ENCODE measurements around the gene INPP4B. TPM values are rescaled to one million over a fixed set of nuclear protein-coding genes. Genes with fewer than 3 reads are reported as not detected.

INPP4B gene
- polyA plus RNA-seq, 1 experiment: 5.1 TPM

GRCh38 chr4:142194905-142195304 is 651.2 kb downstream of the INPP4B start:
- ChIA-PET POLR2A (no interaction called here), CTCF (no interaction called here)
- no peaks in the 10 kb centered on the region for H3K27me3 ChIP-seq (ENCODE audit: control insufficient read depth, insufficient read depth, low read length)
- no peaks in the 10 kb centered on the region for H3K9me3 ChIP-seq (ENCODE audit: control insufficient read depth, insufficient read depth, low read length)
- H3K4me3 ChIP-seq (ENCODE audit: low read depth, low read length): no peak overlapping the region
- TF ChIP-seq CTCF (IDR thresholded peaks at IDR 0.05; ENCODE audit: low read depth, low read length): no peak
- DNase-seq (ENCODE audit: low read depth, low spot score): no peak
- no peak overlapping the region for H3K27ac ChIP-seq (ENCODE audit: low read depth, low read length)

- ChIA-PET CTCF (no interaction called here), POLR2A (no interaction called here)
- H3K9me3 ChIP-seq (ENCODE audit: control insufficient read depth, insufficient read depth, low read length): no peaks in the 10 kb centered on the region
- no peak overlapping the region for H3K4me3 ChIP-seq (ENCODE audit: low read depth, low read length)
- H3K27ac ChIP-seq (ENCODE audit: low read depth, low read length): no peak overlapping the region
- no peaks in the 10 kb centered on the region for H3K27me3 ChIP-seq (ENCODE audit: control insufficient read depth, insufficient read depth, low read length)
- no peak for DNase-seq (ENCODE audit: low read depth, low spot score)
- TF ChIP-seq CTCF (IDR thresholded peaks at IDR 0.05; ENCODE audit: low read depth, low read length): no peak
Measured at GRCh38 chr4:142191901-142192300, 654.2 kb downstream of the INPP4B start.

GRCh38 chr4:142181021-142181420 is 665.1 kb downstream of the INPP4B start:
- CTCF ChIA-PET: no interaction called here
- TF ChIP-seq CTCF (IDR thresholded peaks at IDR 0.05; ENCODE audit: low read depth, low read length): no peak

GRCh38 chr4:142169216-142169615 is 676.9 kb downstream of the INPP4B start:
- Histone ChIP-seq H3K9me3 (ENCODE audit: control insufficient read depth, insufficient read depth, low read length) (no peaks in the 10 kb centered on the region), H3K4me3 (ENCODE audit: low read depth, low read length) (no peak overlapping the region), H3K27me3 (ENCODE audit: control insufficient read depth, insufficient read depth, low read length) (no peaks in the 10 kb centered on the region), H3K27ac (ENCODE audit: low read depth, low read length) (no peak overlapping the region)
- ChIA-PET POLR2A (no interaction called here), CTCF (no interaction called here)
- TF ChIP-seq CTCF (IDR thresholded peaks at IDR 0.05; ENCODE audit: low read depth, low read length): no peak
- no peak for DNase-seq (ENCODE audit: low read depth, low spot score)

More at GRCh38 chr4:142181021-142181420, 665.1 kb downstream of the INPP4B start:
- no peak overlapping the region for H3K4me3 ChIP-seq (ENCODE audit: low read depth, low read length)
- DNase-seq (ENCODE audit: low read depth, low spot score): no peak
- POLR2A ChIA-PET: no interaction called here
- no peak overlapping the region for H3K27ac ChIP-seq (ENCODE audit: low read depth, low read length)
- no peaks in the 10 kb centered on the region for H3K9me3 ChIP-seq (ENCODE audit: control insufficient read depth, insufficient read depth, low read length)
- no peaks in the 10 kb centered on the region for H3K27me3 ChIP-seq (ENCODE audit: control insufficient read depth, insufficient read depth, low read length)

GRCh38 chr4:142168181-142168580 is 677.9 kb downstream of the INPP4B start:
- Histone ChIP-seq H3K4me3 (ENCODE audit: low read depth, low read length) (no peak overlapping the region), H3K9me3 (ENCODE audit: control insufficient read depth, insufficient read depth, low read length) (no peaks in the 10 kb centered on the region), H3K27me3 (ENCODE audit: control insufficient read depth, insufficient read depth, low read length) (no peaks in the 10 kb centered on the region), H3K27ac (ENCODE audit: low read depth, low read length) (no peak overlapping the region)
- POLR2A ChIA-PET: no interaction called here
- CTCF ChIA-PET: no interaction called here
- no peak for DNase-seq (ENCODE audit: low read depth, low spot score)
- no peak for TF ChIP-seq CTCF (IDR thresholded peaks at IDR 0.05; ENCODE audit: low read depth, low read length)

Data from AG04450 (cell line).